GF-D8 (cell line): Measurements from ENCODE around the gene ST6GAL1.
"Not testable (repeated sequence)": the region's sequence is repeated elsewhere in the genome, so short reads cannot be mapped to it uniquely, and the experiment has no call there.

Experiments used
- DNase-seq: peaks from one replicate; lab custom pipeline; 2025; lab: John Stamatoyannopoulos, UW

The ST6GAL1 gene

DNA sequence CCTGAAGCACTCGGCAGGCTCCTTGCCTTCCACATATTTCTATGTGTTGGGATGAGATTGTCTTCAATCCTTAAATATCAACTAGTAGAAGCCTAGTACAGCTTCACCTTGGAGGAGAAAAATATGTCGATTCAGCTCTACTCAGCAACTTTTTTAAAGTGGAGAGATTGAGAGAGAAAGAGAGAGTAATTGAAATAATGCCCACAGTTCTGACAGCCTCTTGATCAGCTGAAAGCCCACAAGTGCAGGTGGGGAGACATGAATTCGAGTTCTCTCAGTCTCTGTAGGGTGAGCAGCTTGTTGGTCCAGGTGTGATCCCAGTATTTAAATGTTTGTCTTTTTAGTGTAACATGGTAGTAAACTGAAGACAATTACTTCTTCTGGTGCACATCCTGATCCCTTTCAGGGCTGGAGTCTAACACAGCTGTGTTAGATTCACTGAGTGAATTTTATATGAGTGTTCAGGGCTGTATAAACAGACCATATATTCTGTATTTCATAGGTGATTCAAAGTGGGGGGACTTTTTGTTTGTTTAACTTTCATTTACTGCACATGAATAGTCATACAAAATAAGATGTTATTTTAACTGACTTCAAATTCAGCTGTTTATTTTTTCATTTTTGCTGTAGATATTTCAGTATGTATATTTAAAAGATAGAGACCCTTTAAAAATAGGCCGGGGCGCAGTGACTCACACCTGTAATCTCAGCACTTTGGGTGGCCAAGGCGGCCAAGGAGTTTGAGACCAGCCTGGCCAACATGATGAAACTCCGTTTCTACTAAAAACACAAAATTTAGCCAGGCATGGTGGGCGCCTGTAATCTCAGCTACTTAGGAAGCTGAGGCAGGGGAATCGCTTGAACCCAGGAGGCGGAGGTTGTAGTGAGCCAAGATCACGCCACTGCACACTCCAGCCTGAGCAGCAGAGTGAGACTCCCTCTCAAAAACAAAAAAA, 64.0 kb downstream of the ST6GAL1 start:
- no peak for DNase-seq

DNA sequence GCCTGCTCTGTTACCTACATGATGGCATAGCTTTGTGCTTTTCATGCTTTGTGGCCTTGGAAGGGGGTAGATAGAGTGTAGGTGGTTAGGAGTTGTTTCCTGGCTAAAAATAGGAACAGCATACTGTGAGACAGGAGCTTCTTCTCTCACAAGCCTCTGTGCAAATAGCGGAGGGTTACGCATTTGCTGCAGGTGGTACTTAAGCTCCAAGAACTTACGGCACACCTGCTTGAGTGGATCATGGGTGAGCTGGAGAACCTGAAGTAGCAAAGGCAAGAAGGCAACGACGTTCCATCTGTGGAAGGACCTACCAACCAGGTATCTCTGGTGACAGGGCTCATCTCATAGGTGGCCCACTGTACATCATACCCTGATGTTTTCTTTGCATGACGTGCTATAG, 66.0 kb downstream of the ST6GAL1 start:
- DNase-seq = no peak

DNA sequence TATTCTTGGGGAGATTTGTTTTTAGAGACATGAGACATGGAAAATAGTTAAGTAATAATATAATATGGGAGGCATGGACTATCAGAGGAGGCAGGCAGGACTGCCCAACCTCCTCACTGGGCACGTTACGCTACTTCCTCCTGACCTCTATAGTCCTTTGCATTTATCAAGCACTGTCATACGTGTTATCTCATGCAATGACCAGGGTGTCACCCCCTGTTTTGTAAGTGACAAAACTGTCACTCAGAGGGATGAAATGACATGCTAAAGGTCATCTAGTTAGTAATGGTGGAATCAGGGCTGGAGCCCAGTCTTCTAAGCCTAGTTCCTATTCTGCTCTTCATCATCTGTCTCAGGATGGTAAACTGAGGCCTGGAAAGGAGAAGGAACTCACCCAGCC, 66.7 kb downstream of the ST6GAL1 start:
- no peak for DNase-seq

DNA sequence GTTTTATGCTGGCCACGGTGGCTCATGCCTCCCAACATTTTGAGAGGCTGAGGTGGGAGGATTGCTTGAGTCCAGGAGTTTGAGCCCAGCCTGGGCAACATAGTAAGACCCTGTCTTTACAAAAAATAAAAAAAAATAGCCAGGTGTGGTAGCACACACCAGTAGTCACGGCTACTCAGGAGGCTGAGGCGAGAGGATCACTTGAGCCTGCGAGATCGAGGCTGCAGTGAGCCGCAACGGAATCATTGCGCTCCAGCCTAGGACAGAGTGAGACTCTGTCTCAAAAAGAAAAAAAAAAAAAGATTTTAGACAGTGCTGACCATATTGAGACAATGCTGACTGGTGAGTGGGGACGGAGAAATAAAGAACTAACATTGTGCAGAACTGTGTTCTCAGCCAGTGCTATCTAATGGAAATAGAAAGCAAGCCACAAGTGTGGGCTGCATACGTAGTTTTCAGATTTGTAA, 67.2 kb downstream of the ST6GAL1 start:
- DNase-seq = no peak

DNA sequence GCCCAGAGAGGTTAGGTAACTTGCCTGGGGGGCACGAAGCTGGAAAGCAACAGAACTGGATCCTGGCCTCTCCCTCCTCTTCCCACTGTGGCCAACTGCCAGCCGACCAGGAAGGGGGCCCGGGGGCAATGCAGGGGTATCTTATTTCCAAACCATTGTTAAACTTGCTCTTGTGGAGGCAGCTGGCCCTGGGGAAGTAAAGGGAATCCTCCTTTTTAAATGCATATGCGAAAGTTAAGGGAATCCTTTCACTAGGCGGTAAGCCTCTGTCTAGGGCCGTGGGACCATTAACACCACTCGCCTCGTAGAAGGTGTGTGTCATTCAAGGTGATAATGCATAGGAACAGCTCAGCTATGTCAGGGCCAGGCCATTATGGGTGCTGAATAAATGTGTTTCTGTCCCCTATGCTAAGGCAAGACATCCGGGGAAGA, 68.6 kb downstream of the ST6GAL1 start:
- DNase-seq = no peak

DNA sequence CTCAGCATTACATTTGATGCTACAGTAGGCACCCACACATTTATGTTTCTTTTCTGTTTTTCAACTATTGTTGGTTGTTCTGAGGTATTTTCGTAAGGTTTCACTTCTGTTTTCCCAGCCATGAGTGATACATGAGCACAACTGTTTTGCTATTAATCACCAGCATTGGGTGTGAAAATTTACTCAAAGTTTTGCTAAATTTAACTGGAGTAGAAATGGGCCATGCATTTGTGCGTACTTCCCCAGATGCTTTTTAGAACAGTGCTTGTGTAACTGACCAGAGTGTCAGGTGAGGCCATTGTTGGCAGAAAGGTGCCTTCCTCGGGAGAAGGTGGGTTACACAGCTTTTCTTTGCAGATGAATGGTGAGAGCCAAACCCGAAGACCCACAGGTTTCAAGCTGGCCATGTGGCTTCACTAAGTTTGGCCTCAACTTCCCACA, 70.4 kb downstream of the ST6GAL1 start:
- no peak for DNase-seq

DNA sequence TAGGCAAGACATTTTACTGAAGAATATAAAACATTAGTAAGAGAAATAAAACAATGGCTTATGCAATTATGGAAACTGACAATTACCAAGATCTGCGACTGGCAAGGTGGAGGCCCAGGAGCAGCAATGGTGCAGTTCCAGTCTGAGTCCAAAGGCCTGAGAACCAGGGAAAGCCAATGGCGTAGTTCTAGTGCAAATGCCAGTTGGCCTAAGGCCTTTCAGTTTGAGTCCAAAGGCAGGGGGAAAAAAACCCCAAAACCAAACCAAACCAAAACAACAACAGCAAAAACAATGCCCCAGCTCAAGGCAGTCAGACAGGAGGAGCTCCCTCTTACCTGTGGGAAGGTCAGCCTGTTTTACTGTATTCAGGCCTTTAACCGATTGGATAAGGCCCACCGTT, 72.6 kb downstream of the ST6GAL1 start:
- no peak for DNase-seq

DNA sequence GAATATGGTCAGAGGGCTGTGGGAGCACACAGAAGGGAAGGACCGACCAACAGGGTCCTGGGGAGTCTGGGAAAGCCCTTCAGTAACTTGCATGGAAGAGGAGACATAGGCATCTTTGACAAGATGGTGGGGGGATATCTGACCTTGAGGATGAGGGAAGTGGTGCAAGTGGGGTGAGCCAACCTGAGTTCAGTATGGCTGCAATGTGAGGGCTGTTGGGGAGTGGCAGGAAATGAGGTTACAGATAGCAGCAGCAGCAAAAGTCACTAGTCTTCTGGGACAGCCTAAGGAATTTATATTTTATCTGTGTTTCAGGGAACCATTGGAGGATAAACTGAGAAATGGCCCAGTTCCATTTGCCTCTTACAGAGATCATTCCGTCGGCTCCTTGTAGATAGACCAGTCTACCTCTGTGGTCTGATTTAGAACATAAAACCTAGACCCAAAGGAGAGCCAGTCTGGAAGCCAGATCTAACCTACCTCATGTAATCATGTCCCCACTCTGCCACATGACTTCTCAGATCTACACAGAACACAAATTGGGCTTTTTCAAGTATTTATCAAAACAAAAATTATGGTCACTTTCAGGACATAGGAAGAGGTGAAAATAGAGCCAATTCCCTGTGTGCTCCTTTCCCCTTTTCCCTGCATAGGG, 75.6 kb downstream of the ST6GAL1 start:
- DNase-seq = no peak

DNA sequence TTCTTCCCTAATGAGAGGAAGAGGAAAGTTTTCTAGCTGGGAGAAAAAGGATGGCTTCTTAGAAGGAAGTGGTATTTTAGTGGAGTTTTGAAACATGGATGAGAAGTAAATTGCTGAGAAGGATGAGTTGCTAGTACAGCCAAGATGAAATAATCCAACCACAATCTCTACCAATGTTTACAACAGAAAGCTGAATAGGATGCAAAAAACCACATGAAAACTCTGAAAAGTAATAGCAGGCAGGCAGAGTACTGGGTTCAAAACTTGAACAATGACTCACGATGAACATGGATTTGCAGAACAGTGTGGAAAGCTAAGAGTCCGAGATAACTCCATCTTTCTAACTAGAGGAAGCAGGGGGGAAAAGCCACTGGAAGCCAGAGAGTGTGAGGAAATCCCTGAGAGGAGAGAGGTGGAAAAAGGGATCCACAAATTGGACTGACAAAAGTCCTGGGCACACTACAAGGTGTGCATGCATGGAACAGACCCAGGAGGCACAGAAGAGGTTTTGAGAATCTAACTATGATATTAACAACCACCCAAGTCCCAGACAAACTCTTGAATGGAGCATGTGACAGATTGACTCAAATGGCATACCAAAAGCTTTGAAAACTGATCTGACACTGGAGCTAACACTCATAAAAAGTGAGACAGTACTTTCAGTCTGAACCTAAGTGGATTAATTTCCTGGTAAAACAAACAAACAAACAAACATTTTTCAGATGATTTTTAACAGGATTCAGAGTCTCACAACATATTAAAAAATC, 76.7 kb downstream of the ST6GAL1 start:
- DNase-seq = peak; percentile 18

DNA sequence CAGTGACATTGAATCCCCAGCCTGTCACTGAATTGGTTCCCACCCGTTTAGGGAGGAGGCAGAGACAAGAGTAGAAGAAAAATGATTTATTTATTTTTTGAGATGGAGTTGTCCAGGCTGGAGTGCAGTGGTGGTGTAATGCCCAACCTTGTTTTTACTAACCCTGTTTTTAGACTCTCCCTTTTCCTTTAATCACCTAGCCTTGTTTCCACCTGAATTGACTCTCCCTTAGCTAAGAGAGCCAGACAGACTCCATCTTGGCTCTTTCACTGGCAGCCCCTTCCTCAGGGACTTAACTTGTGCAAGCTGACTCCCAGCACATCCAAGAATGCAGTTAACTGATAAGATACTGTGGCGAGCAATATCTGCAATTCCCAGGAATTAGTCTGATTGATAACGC, 80.1 kb downstream of the ST6GAL1 start:
- not testable (repeated sequence) for DNase-seq

DNA sequence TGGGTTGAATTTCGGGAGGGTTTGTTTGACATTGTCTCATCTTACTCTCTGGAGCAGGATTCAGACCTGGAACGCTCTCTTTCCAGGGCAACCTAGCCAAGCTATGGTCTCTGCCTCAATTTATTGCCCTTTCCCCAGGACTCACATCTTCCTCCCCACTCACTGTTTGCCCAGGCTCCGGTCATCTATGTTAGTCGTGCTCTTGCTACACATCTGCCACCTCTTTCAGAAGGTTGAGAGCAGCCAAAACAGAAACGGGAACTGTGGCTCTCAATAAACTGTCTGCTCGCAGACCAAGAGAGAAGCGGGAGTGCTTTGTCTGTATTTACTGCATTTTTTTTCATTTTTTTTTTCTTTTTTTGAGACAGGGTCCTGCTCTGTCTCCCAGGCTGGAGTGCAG, 81.6 kb downstream of the ST6GAL1 start:
- no peak for DNase-seq

DNA sequence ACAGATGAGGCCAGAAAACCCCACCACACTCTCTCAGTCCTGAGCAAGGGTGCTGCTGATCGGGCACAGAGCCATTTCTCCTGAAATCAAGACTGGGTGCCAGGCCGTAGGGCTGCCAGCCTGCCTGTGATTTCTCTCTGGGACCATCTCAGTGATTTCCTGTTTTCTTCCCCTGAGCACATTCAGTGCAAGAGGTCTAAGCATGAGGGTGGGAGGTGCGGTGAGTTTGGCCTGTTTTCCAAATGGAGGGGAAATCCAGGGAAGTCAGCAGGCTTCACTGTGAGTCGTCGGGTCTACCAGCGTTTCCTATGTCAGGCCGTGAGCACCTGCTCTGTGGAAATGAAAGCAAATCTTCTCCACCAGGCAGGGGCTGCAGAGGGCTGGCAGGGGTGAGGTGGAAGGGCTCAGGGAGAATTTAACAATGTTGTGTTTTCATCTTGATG, 82.3 kb downstream of the ST6GAL1 start:
- DNase-seq = no peak

DNA sequence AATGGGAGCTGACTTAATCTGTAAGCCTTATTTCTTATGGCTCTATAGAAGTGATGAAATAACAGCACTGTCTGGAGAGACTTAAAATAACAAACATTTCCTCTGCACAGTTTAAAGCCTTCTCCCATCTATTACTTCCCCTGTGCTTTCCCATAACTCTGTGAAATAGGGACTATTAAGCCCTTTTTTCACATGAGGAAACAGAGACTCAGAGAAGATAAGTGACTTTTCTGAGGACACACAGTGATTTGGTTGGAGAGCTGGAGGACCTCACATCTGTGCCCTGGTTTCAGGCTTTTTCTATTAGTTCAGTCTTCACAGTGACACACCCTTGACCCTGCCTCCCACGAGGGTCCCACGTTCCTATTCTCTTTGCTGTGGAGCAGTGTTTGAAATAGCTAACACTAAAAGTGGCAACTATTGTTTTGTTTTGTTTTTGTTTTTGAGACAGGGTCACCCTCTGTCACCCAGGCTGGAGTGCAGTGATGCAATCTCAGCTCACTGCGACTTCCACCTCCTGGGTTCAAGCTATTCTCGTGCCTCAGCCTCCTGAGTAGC, 82.9 kb downstream of the ST6GAL1 start:
- no peak for DNase-seq

DNA sequence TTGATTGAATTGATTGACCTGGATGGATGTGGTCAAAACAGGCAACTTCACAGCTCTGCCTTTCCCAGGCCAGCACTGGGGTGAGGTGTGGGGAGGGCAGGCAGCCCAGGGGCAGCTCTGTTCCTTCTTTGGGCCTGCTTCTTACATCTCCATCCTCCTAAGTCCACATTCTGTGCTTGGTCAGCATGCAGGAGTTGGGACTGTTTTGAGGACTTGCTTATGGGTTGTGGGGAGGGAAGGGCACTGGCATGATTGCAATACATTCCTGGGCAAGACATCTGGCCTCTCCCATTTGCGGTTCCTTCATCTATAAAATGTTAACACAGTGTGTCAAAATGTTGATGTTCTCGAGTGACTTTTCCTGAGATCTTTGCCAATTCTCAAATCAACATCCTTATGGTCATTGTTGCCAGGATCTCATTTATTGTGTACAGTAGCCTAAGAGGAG, 84.1 kb downstream of the ST6GAL1 start:
- no peak for DNase-seq

DNA sequence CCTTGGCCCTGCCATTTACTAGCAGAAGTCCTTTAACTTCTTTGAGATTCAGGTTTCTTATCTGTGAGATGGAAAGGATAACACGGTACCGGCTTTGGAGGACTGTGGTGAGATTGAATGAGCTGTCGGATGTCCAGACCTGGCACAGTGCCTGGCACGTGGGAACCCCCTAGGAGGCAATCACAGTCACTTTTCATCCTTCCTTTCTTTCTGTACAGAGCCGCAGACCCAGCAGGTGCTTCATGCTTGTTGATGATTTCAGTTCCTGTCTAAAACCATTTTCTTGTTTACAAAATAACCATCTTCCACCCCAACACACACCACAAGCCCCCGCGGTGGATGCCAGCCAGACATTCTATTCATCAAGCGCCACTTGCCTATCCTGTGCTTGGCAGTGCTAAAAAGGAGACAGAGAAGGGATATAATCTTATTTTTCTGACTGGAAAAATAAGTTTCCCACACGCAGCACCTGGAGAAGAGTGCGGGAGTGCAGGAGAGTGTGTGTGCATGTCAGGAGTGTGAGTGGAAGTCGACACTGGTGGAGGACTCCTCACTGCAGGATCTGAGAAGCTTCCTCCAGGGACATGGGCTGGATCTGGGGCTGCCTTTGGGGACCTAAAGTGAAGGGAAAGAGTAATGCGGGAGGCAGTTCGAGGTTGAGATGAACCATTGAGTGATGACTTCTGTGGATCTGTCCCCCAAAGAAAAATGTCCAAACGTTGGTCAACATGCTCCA, 85.7 kb downstream of the ST6GAL1 start:
- DNase-seq = no peak

DNA sequence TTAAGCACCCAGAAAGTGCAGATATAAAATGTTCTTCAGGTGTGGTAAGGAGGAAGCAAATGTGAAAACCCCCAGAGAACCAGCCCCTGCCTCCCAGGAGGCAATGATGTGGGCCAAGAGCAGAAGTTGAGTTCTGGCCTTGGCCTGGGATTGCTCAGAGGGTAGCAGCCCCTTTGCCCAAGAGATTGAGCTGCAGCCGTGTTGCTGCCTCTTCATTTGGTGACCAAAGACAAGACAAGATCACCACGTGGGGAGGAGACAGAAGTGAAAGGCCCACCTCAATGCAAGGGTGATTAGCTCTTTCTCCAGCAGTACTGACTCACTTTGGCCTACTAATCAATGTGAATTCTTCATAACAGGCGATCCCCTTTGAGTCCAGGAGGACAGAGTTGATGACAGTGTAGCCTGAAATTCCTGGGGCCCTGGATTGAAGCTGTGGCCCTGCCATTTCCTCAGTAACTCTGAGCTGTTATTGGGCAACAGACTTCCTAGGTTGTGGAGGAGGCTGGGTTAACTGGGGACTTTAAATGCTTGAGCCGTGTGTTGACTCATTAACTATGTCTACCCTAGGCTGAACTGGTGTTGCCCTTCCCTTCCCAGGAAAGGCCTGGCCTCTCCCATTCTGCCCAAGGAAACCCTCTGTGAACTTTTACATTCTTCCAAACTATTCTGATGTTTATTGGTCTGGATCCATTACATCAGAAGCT, 86.5 kb downstream of the ST6GAL1 start:
- DNase-seq = no peak

DNA sequence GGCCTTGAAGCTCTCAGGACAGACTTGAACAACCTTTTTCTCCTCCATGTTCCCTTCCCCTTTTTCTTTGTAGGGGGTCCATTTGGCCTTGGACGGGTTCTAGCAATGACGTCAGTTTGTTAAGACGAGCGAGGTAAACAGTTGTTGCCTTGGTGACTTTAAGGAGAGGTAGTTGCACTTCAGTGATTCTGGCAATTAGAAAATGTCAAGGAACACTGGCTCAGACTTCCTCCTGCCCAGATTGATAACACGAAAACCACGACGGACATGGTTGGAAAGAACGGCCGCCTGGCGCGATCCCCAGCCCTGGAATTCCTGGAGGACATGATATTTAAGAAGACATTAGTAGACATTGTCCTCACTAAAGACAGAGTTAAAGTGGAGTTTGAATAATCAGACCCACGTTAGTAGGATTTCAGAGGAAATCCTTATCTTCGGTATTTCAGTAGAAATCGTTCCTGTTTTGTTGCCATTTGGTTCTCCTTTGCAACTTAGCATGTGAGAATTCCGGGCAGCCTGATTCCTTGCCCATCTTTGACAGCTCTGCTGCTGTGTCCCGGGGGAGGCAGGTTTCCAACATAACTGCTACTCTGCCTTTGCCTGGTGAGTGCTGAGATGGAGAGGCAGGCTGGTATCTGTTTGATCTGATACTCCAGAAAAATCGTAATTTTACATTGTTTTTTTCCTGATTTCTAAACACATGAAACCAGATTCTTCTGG, 87.3 kb downstream of the ST6GAL1 start:
- DNase-seq = no peak

DNA sequence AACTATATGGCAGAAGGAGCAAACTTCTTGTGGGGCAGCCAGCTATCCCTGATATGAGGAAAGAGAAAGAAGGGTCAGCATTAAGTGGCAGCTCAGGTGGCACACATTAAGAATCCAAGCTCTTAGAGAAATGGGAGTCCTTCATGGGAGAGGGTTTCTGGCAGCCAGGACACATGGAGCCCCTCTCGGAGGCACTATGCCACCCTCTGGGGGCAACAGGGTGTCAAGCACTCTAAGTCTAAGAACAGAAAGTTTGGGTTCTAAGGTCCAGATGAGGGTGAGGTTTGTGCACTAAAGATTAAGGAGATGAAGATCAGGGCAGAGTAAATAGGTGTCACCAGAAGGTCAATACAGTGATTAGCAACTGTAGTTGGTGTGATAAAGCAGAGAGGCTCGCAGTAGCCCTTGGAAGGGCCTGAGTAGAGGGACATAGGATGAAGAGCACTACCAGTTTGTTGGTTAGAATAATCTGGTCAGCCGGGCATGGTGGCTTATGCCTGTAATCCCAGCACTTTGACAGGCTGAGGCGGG, 89.3 kb downstream of the ST6GAL1 start:
- no peak for DNase-seq

DNA sequence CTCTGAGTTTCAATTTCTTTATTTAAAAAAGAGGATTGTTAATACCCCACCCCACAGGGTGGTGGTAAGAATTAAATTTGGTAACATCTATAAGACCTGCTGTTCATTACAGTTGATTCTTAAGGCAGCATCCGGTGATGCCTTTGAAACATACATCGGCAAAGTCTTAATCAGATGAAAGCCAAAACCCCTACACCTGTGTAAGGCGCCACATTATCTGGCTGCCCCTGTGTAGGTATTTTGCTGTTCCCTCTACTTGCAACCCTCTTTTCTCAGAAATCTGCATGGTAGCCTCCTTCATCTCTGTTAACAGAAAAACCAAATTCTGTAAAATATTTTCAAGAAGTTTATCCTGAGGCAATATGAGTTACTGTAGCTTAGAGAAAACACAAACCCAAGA, 90.0 kb downstream of the ST6GAL1 start:
- DNase-seq = no peak
